Measurements from ENCODE around the gene C5orf58. TPM values are rescaled to one million over a fixed set of nuclear protein-coding genes. Genes with fewer than 3 reads are reported as not detected.

Gene C5orf58
- under 1 TPM in 5 of 12 donors, not detected in 7; 0.37 to 0.85 (median 0.52) TPM for polyA plus RNA-seq (ENCODE audit: insufficient read length in 12 of 12)
- long read RNA-seq, donor 1, result 0 reads
- long read RNA-seq, donor 2, result 0 reads
- long read RNA-seq, donor 3, result 0 reads
- long read RNA-seq, donor 4, result 0 reads
- long read RNA-seq, donor 5, result 0 reads
- long read RNA-seq, donor 6, result 0 reads
- long read RNA-seq, donor 7, result 0 reads
- long read RNA-seq, donor 8, result 0 reads
- long read RNA-seq, donor 9, result 0 reads
- long read RNA-seq, donor 10, result 0 reads
- long read RNA-seq, donor 11, result 0 reads

GRCh38 chr5:170232786-170233185, at the start of gene C5orf58:
Gene C5orf58, plus strand, starts transcription at chr5:170232985. Its CDS starts 1,992 bp downstream, at chr5:170234977.
- DNase-seq, result no peak

- DNase-seq, result peak; percentile 52
Observed at GRCh38 chr5:170183816-170184687, 48.7 kb upstream of the C5orf58 start.

- no peak for DNase-seq
Observed at GRCh38 chr5:170184737-170185136, 48.0 kb upstream of the C5orf58 start.

- DNase-seq, result no peak
Observed at GRCh38 chr5:170186156-170186555, 46.6 kb upstream of the C5orf58 start.

- no peak for DNase-seq
Observed at GRCh38 chr5:170186856-170187255, 45.9 kb upstream of the C5orf58 start.

- no peak for DNase-seq
Observed at GRCh38 chr5:170190436-170191134, 42.2 kb upstream of the C5orf58 start.

GRCh38 chr5:170192829-170193228, 40.0 kb upstream of the C5orf58 start:
- no peak for DNase-seq

GRCh38 chr5:170195961-170196360, 36.8 kb upstream of the C5orf58 start:
- DNase-seq, result no peak

- no peak for DNase-seq
Observed at GRCh38 chr5:170200876-170201275, 31.9 kb upstream of the C5orf58 start.

- no peak for DNase-seq
Observed at GRCh38 chr5:170201311-170201710, 31.5 kb upstream of the C5orf58 start.

- no peak for DNase-seq
Observed at GRCh38 chr5:170202117-170202516, 30.7 kb upstream of the C5orf58 start.

- no peak for DNase-seq
Observed at GRCh38 chr5:170204202-170204601, 28.6 kb upstream of the C5orf58 start.

GRCh38 chr5:170206216-170206615, 26.6 kb upstream of the C5orf58 start:
- no peak for DNase-seq

- no peak for DNase-seq
Observed at GRCh38 chr5:170206958-170207357, 25.8 kb upstream of the C5orf58 start.

- no peak for DNase-seq
Observed at GRCh38 chr5:170211575-170212334, 21.0 kb upstream of the C5orf58 start.

- peak; percentile 73 for DNase-seq
Observed at GRCh38 chr5:170216257-170216864, 16.4 kb upstream of the C5orf58 start.

- DNase-seq, result no peak
Observed at GRCh38 chr5:170217831-170218230, 15.0 kb upstream of the C5orf58 start.

- no peak for DNase-seq
Observed at GRCh38 chr5:170218726-170219125, 14.1 kb upstream of the C5orf58 start.

GRCh38 chr5:170219615-170220014, 13.2 kb upstream of the C5orf58 start:
- no peak for DNase-seq

GRCh38 chr5:170220191-170220590, 12.6 kb upstream of the C5orf58 start:
- DNase-seq, result no peak

GRCh38 chr5:170221327-170221741, 11.5 kb upstream of the C5orf58 start:
- peak; percentile 84 for DNase-seq

All from muscle of arm (tissue), 14 donors.